BJ (cell line): ENCODE results near the gene ENO2. TPM values are rescaled to one million over a fixed set of nuclear protein-coding genes. Genes with fewer than 3 reads are reported as not detected.

Source experiments
- CTCF ChIA-PET: fragments of 350-600 bp; formaldehyde crosslinking; extraction: SDS; loops from one replicate; lab custom pipeline; 2021; ENCODE audit warnings: antibody characterized with exemption, inconsistent platforms; lab: Yijun Ruan, JAX
- POLR2A ChIA-PET: fragments of 300-600 bp; sonication (Branson Sonifier 250); formaldehyde crosslinking; extraction: SDS; loops from one replicate; lab custom pipeline; 2021; ENCODE audit warnings: antibody characterized with exemption; lab: Charles Lee
- DNase-seq: peaks from one replicate; pipeline ENCODE4 v3.0.0-alpha.2; 2011; ENCODE audit warnings: low read depth
- H3K27me3 ChIP-seq: 2 replicates; pipeline ENCODE4 v1.6.0; 2011; ENCODE audit warnings: low read length; ENCODE audit not compliant: control insufficient read depth, insufficient read depth
- H3K36me3 ChIP-seq: 2 replicates; pipeline ENCODE4 v1.5.1; 2011; ENCODE audit warnings: low read length; ENCODE audit not compliant: control insufficient read depth, insufficient read depth
- H3K4me3 ChIP-seq: 2 replicates; pipeline ENCODE4 v1.5.1; 2011; ENCODE audit warnings: low read depth, mild to moderate bottlenecking, control low read depth, low read length
- CTCF ChIP-seq: IDR thresholded peaks from 2 replicates; pipeline ENCODE4 v1.5.1; 2011; ENCODE audit warnings: low read depth, mild to moderate bottlenecking, control low read depth, inconsistent platforms, low read length, moderate library complexity; ENCODE audit not compliant: insufficient read depth
- polyA plus RNA-seq: library from polyadenylated mRNA; depleted of rRNA; stranded (reverse); fragments of >200 nt; gene quantifications from 2 replicates; pipeline ENCODE4 v1.2.3, GENCODE V29; 2011

Gene ENO2
- polyA plus RNA-seq, 1 experiment, result 29.7 TPM

- Histone ChIP-seq H3K4me3 (peak overlapping the region; percentile 91), H3K27me3 (no peaks in the 10 kb centered on the region), H3K36me3 (peaks cover 11% of the 10 kb centered on the region)
- no peak for DNase-seq
- TF ChIP-seq CTCF, result no peak
- POLR2A ChIA-PET, result interaction anchor here (0.6 kb wide), 1 partner anchor 20 kb away, joined by 8 read pairs; no protein-coding TSS in a partner anchor
- CTCF ChIA-PET, result interaction anchor here (1.0 to 4.6 kb wide), 7 partner anchors 8 to 50 kb away, joined by 3 to 20 read pairs (median 6); partner anchors contain the start of genes SPSB2 and TPI1
These were observed 788 bp downstream of the ENO2 start for GRCh38 chr12:6914947-6915788.

GRCh38 chr12:6915789-6916285 lies 1.5 kb downstream of the ENO2 start:
- ChIA-PET CTCF (interaction anchor here (1.5 to 4.6 kb wide), 2 partner anchors 43 to 47 kb away, joined by 4 to 20 read pairs; partner anchors contain the start of gene SPSB2), POLR2A (no interaction called here)
- no peak for DNase-seq
- H3K4me3 ChIP-seq, result peak overlapping the region; percentile 91
- no peak for TF ChIP-seq CTCF
- H3K27me3 ChIP-seq, result no peaks in the 10 kb centered on the region
- peaks cover 11% of the 10 kb centered on the region for H3K36me3 ChIP-seq

- no peak for DNase-seq
- no peak for TF ChIP-seq CTCF
- ChIA-PET POLR2A (no interaction called here), CTCF (interaction anchor here (1.3 to 4.6 kb wide), 3 partner anchors 26 to 48 kb away, joined by 4 to 20 read pairs (median 5); partner anchors contain the start of gene SPSB2)
- Histone ChIP-seq H3K4me3 (no peak overlapping the region), H3K36me3 (peaks cover 14% of the 10 kb centered on the region), H3K27me3 (no peaks in the 10 kb centered on the region)
These were observed 2.2 kb downstream of the ENO2 start for GRCh38 chr12:6916426-6917200.

GRCh38 chr12:6917491-6918231 lies 3.3 kb downstream of the ENO2 start:
- ChIA-PET POLR2A (no interaction called here), CTCF (interaction anchor here (1.1 to 4.6 kb wide), 3 partner anchors 27 to 175 kb away, joined by 3 to 20 read pairs (median 5); partner anchors contain the start of gene SPSB2)
- H3K36me3 ChIP-seq, result peaks cover 20% of the 10 kb centered on the region
- no peaks in the 10 kb centered on the region for H3K27me3 ChIP-seq
- H3K4me3 ChIP-seq, result no peak overlapping the region
- no peak for DNase-seq
- no peak for TF ChIP-seq CTCF
